GM06990 (cell line): ENCODE data around the gene AFF4.

Source experiments
- DNase-seq: peaks from one replicate; pipeline ENCODE4 v3.0.0-alpha.2; 2011; ENCODE audit not compliant: insufficient read length; ENCODE audit errors: extremely low read depth
- H3K27me3 ChIP-seq: replicated peaks from 2 replicates; pipeline ENCODE4 v1.6.0; 2011; ENCODE audit warnings: low read length; ENCODE audit not compliant: control insufficient read depth, insufficient read depth
- H3K36me3 ChIP-seq: 2 replicates; pipeline ENCODE4 v1.5.1; 2011; ENCODE audit warnings: low read length; ENCODE audit not compliant: control insufficient read depth, insufficient read depth
- H3K4me3 ChIP-seq: replicated peaks from 2 replicates; pipeline ENCODE4 v1.5.1; 2011; ENCODE audit warnings: low read depth, mild to moderate bottlenecking, control low read depth, low read length
- TF ChIP-seq, protein P1 (sequence below): IDR thresholded peaks from 2 replicates; pipeline ENCODE4 v1.5.1; 2011; ENCODE audit warnings: low read length, control low read depth, mild to moderate bottlenecking, inconsistent platforms; ENCODE audit not compliant: insufficient read depth, poor library complexity, severe bottlenecking

The AFF4 gene

GRCh38 chr5:132826424-132827082, 136.9 kb downstream of the AFF4 start:
- TF ChIP-seq, protein P1, sequence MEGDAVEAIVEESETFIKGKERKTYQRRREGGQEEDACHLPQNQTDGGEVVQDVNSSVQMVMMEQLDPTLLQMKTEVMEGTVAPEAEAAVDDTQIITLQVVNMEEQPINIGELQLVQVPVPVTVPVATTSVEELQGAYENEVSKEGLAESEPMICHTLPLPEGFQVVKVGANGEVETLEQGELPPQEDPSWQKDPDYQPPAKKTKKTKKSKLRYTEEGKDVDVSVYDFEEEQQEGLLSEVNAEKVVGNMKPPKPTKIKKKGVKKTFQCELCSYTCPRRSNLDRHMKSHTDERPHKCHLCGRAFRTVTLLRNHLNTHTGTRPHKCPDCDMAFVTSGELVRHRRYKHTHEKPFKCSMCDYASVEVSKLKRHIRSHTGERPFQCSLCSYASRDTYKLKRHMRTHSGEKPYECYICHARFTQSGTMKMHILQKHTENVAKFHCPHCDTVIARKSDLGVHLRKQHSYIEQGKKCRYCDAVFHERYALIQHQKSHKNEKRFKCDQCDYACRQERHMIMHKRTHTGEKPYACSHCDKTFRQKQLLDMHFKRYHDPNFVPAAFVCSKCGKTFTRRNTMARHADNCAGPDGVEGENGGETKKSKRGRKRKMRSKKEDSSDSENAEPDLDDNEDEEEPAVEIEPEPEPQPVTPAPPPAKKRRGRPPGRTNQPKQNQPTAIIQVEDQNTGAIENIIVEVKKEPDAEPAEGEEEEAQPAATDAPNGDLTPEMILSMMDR, result no peak
- Histone ChIP-seq H3K36me3 (no peaks in the 10 kb centered on the region), H3K4me3 (no peak overlapping the region), H3K27me3 (no peaks in the 10 kb centered on the region; the same call in 1 of the 2 replicates)
- DNase-seq, result no peak

GRCh38 chr5:132825834-132826391, 137.5 kb downstream of the AFF4 start:
- Histone ChIP-seq H3K4me3 (no peak overlapping the region), H3K36me3 (no peaks in the 10 kb centered on the region), H3K27me3 (no peaks in the 10 kb centered on the region; the same call in 1 of the 2 replicates)
- TF ChIP-seq, protein P1, result no peak
- no peak for DNase-seq
